Vagina (tissue), 2 donors: Measurements from ENCODE around the gene CUBN. TPM values are rescaled to one million over a fixed set of nuclear protein-coding genes. Genes with fewer than 3 reads are reported as not detected.

ENCODE experiments used
- DNase-seq, 2 donors: peaks; one replicate each; pipeline ENCODE4 v3.0.0-alpha.2; 2017; ENCODE audit errors: extremely low spot score in 2 of 2
- H3K27ac ChIP-seq: fragments of 200-600 bp; sonication (generic); one replicate; pipeline ENCODE4 v1.5.1; 2019
- H3K27me3 ChIP-seq: fragments of 200-600 bp; sonication (generic); one replicate; pipeline ENCODE4 v1.5.1; 2019
- H3K36me3 ChIP-seq, 2 donors: fragments of 200-600 bp; sonication (generic); one replicate each; pipeline ENCODE4 v1.5.1; 2017 to 2019
- H3K4me1 ChIP-seq: fragments of 200-600 bp; sonication (generic); one replicate; pipeline ENCODE4 v1.5.1; 2019
- H3K4me3 ChIP-seq, 2 donors: fragments of 200-600 bp; sonication (generic); 1 replicate in 1 of 2; 2 replicates in 1 of 2; pipeline ENCODE4 v1.5.1; 2016 to 2019
- H3K9me3 ChIP-seq: fragments of 200-600 bp; sonication (generic); one replicate; pipeline ENCODE4 v1.5.1; 2019
- POLR2A ChIP-seq, 2 donors: fragments of 450-650 bp; IDR thresholded peaks; one replicate each; pipeline ENCODE4 v1.6.1; 2017; ENCODE audit warnings: antibody characterized with exemption in 2 of 2, mild to moderate bottlenecking in 2 of 2, moderate library complexity in 2 of 2
- POLR2AphosphoS5 ChIP-seq, 2 donors: sonication (generic); formaldehyde crosslinking; IDR thresholded peaks; one replicate each; pipeline ENCODE4 v1.9.0; 2017; ENCODE audit warnings: antibody characterized with exemption in 2 of 2, mild to moderate bottlenecking in 2 of 2, low read depth in 1 of 2; ENCODE audit not compliant: insufficient read depth in 1 of 2
- intact Hi-C: fragments of 100-400 bp; cut with DNase I; formaldehyde crosslinking; loops from one replicate; pipeline ENCODE4 v1.15.1; 2023
- total RNA-seq: library from RNA; depleted of rRNA; stranded (reverse); fragments of >200 nt; gene quantifications from one replicate; pipeline ENCODE4 v1.2.3, GENCODE V29; 2016
- TF ChIP-seq, protein P1 (sequence below), 3 experiments: fragments of 450-650 bp in 2 of 3; fragments of 200-600 bp in 1 of 3; sonication (generic) in 1 of 3; IDR thresholded peaks; one replicate each; pipeline ENCODE4 v1.5.1; 2017 to 2019; ENCODE audit warnings: antibody characterized with exemption in 3 of 3, mild to moderate bottlenecking in 2 of 3, moderate library complexity in 2 of 3

Gene CUBN
- total RNA-seq, 1 donor from 2014 or later, result 4.4 TPM

DNA sequence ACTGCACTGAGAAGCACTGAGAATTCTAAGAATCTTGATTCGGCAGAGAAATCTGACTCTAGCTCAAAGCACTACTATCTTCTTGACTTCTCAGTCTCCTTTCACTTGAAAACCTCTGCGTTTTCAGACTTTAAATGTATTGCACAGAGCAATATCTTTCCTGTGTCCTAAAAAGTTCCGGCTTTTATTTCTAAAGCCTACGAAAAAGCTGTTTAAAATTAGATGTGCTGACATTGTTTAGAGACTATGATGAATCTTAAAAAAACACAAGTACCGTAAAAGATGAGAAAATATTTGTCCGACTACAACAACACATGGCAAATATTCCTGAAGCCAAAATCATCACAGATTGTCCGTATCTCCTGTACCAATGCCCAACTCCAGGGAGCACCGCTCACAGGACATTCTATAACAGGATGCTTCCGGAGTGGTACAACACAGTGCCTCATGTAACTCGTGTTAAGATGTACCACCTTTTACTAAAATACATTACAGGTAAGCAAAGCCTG, 136.9 kb downstream of the CUBN start:
- DNase-seq, result no peak
- TF ChIP-seq POLR2A (IDR thresholded peaks at IDR 0.05), result no peak
- TF ChIP-seq, protein P1, sequence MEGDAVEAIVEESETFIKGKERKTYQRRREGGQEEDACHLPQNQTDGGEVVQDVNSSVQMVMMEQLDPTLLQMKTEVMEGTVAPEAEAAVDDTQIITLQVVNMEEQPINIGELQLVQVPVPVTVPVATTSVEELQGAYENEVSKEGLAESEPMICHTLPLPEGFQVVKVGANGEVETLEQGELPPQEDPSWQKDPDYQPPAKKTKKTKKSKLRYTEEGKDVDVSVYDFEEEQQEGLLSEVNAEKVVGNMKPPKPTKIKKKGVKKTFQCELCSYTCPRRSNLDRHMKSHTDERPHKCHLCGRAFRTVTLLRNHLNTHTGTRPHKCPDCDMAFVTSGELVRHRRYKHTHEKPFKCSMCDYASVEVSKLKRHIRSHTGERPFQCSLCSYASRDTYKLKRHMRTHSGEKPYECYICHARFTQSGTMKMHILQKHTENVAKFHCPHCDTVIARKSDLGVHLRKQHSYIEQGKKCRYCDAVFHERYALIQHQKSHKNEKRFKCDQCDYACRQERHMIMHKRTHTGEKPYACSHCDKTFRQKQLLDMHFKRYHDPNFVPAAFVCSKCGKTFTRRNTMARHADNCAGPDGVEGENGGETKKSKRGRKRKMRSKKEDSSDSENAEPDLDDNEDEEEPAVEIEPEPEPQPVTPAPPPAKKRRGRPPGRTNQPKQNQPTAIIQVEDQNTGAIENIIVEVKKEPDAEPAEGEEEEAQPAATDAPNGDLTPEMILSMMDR (IDR thresholded peaks at IDR 0.05), result no peak
- TF ChIP-seq POLR2AphosphoS5 (IDR thresholded peaks at IDR 0.05; ENCODE audit: insufficient read depth in 1 of 2, low read depth in 1 of 2), result peak in 1 of 2 donors; percentile 61
- peaks cover 23% of the 10 kb centered on the region for H3K4me1 ChIP-seq
- no peaks in the 10 kb centered on the region for H3K27me3 ChIP-seq
- peak overlapping the region; percentile 24 for H3K27ac ChIP-seq
- no peaks in the 10 kb centered on the region for H3K36me3 ChIP-seq
- peak overlapping the region; percentile 4 to 17 for H3K4me3 ChIP-seq
- H3K9me3 ChIP-seq, result no peaks in the 10 kb centered on the region
- intact Hi-C loops, result no loop called here

DNA sequence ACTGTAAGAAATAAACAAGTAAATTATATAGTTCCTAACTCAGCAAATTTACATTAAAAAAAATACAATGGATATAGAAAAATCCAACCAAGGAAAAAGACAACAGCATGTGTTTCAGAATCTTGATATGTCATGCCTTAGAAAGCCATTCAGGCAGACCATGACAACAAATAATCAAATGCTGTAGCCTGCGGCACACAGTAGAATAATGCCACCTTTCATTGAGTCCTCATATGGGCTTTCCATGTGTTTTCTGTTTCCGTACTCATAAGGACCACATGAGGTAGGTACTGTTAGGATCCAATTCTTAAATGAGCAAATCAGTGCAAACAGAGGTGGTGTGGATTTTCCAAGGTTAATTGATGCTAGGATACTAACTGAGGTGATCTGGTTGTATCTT, 138.6 kb downstream of the CUBN start:
- Histone ChIP-seq H3K9me3 (no peaks in the 10 kb centered on the region), H3K4me3 (no peak overlapping the region), H3K4me1 (peaks cover 26% of the 10 kb centered on the region), H3K27ac (no peak overlapping the region), H3K27me3 (no peaks in the 10 kb centered on the region), H3K36me3 (no peaks in the 10 kb centered on the region)
- DNase-seq, result no peak
- no peak for TF ChIP-seq POLR2AphosphoS5 (IDR thresholded peaks at IDR 0.05; ENCODE audit: insufficient read depth in 1 of 2, low read depth in 1 of 2)
- TF ChIP-seq, protein P1 (IDR thresholded peaks at IDR 0.05), result no peak
- no peak for TF ChIP-seq POLR2A (IDR thresholded peaks at IDR 0.05)
- intact Hi-C loops, result no loop called here

DNA sequence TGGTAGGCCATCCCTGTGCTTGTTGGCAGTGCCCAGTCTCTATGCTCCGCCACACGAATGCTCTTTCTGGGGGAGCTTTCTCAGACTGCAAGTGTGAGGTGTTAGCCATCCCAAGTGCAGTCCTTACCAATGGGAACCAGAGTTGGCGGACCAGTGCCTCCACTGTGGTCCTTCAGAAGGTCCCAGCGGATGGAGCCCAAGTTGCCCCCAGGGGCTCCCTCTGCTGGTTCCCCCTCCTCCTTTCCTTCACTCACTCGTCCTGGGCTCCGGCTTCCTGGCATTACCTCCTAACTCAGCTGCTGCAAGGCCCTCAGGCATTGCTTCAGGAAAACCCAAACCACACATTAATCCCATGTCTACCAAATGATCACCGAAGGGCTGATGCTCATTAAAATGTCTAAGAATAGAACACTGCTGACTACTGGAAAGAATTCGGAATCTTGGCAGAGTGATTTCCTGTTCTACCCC, 139.8 kb downstream of the CUBN start:
- Histone ChIP-seq H3K4me1 (peaks cover 27% of the 10 kb centered on the region), H3K4me3 (no peak overlapping the region), H3K27me3 (no peaks in the 10 kb centered on the region), H3K9me3 (no peaks in the 10 kb centered on the region), H3K27ac (peak overlapping the region; percentile 16), H3K36me3 (no peaks in the 10 kb centered on the region)
- TF ChIP-seq POLR2A (IDR thresholded peaks at IDR 0.05), result no peak
- TF ChIP-seq, protein P1 (IDR thresholded peaks at IDR 0.05), result no peak
- no peak for TF ChIP-seq POLR2AphosphoS5 (IDR thresholded peaks at IDR 0.05; ENCODE audit: insufficient read depth in 1 of 2, low read depth in 1 of 2)
- intact Hi-C loops, result no loop called here
- no peak for DNase-seq

DNA sequence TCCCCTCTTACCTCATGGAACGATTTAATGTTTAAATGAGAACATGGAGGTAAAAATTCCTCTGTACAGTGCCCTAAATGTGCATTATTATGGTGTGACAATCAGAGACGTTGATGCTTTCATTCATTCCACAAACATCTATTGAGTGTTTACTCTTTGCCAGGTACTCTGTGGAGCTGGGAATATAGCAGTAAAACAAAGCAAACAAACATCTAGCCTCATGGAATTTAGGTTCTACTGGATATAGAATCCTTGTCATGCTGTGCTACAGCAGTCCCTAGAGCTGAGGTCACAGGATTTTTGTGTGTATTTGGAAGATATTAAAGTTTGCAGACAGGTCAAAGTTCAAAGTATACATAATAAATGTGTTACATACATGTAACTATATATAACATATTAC, 140.7 kb downstream of the CUBN start:
- peaks cover 27% of the 10 kb centered on the region for H3K4me1 ChIP-seq
- H3K4me3 ChIP-seq, result no peak overlapping the region
- H3K27me3 ChIP-seq, result no peaks in the 10 kb centered on the region
- intact Hi-C loops, result no loop called here
- H3K27ac ChIP-seq, result no peak overlapping the region
- DNase-seq, result no peak
- no peaks in the 10 kb centered on the region for H3K36me3 ChIP-seq
- TF ChIP-seq POLR2A (IDR thresholded peaks at IDR 0.05) (no peak), POLR2AphosphoS5 (IDR thresholded peaks at IDR 0.05; ENCODE audit: insufficient read depth in 1 of 2, low read depth in 1 of 2) (no peak)
- TF ChIP-seq, protein P1 (IDR thresholded peaks at IDR 0.05), result no peak
- H3K9me3 ChIP-seq, result no peaks in the 10 kb centered on the region

DNA sequence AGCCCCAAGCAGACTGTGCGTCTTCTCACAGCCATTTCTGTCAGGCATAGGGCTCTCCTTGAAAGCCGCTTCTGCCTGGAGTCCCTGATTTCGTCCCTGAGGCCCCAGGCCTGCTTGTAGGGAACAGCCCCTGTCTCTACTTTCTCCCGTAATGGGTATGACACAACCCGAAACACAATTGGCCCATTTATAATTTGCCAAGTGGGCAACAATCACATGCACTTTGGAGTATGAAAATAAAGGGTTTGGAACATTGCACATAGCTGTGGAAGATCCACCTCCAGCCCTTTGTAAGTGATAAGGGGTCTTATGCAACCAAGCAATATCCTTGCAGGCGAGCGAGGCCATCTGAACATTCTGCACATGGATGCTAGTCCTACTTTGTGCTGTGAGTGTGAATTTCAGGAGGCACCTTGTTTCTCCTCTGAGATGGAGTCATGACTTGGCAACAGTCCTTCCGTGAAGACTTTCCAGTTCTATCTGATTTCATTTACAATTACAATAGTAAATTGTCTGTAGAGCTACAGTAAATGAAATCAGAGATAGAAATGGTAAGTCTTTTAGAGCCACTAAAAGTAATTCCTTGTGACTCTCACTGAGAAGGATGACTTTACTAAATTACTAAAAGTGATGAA, 141.5 kb downstream of the CUBN start:
- H3K27me3 ChIP-seq, result no peaks in the 10 kb centered on the region
- TF ChIP-seq, protein P1 (IDR thresholded peaks at IDR 0.05), result no peak
- no peak for TF ChIP-seq POLR2A (IDR thresholded peaks at IDR 0.05)
- no peak for TF ChIP-seq POLR2AphosphoS5 (IDR thresholded peaks at IDR 0.05; ENCODE audit: insufficient read depth in 1 of 2, low read depth in 1 of 2)
- intact Hi-C loops, result no loop called here
- H3K4me1 ChIP-seq, result peaks cover 27% of the 10 kb centered on the region
- H3K9me3 ChIP-seq, result no peaks in the 10 kb centered on the region
- peak overlapping the region; percentile 73 for H3K27ac ChIP-seq
- H3K4me3 ChIP-seq, result no peak overlapping the region
- DNase-seq, result no peak
- no peaks in the 10 kb centered on the region for H3K36me3 ChIP-seq
